K562 (cell line): ENCODE measurements around the gene PNKD. TPM values are rescaled to one million over a fixed set of nuclear protein-coding genes. Genes with fewer than 3 reads are reported as not detected.

ENCODE experiments used
- ARHGAP35 ChIP-seq: fragments of 450-650 bp; IDR thresholded peaks from 2 replicates; pipeline ENCODE4 v1.6.1; 2018; ENCODE audit not compliant: partially characterized antibody
- ARNT ChIP-seq, 2 experiments: fragments of 450-650 bp; IDR thresholded peaks; 2 replicates each; pipeline ENCODE4 v1.6.1; 2016; ENCODE audit warnings: mild to moderate bottlenecking in 1 of 2
- ATF3 ChIP-seq, 2 experiments: fragments of 450-650 bp in 1 of 2; sonication (generic) in 1 of 2; formaldehyde crosslinking in 1 of 2; IDR thresholded peaks in 1 of 2; conservative IDR thresholded peaks in 1 of 2; 2 replicates each; pipeline versions ENCODE4 v1.6.1 to v1.8.1; 2016 to 2023; ENCODE audit warnings: mild to moderate bottlenecking in 2 of 2, moderate library complexity in 2 of 2, inconsistent platforms in 1 of 2, missing genetic modification reagents in 1 of 2
- CBFA2T2 ChIP-seq: fragments of 450-650 bp; conservative IDR thresholded peaks from 2 replicates; pipeline ENCODE4 v1.6.1; 2017; ENCODE audit warnings: mild to moderate bottlenecking
- CHD7 ChIP-seq: fragments of 200-600 bp; sonication (generic); IDR thresholded peaks from one replicate; pipeline ENCODE4 v1.6.1; 2012; ENCODE audit warnings: mild to moderate bottlenecking, low read depth, low read length, inconsistent platforms
- HLTF ChIP-seq: fragments of 450-650 bp; IDR thresholded peaks from 2 replicates; pipeline ENCODE4 v1.6.1; 2016
- LCOR ChIP-seq: sonication (generic); formaldehyde crosslinking; IDR thresholded peaks from 2 replicates; pipeline ENCODE4 v1.8.0; 2022; ENCODE audit warnings: mild to moderate bottlenecking, missing genetic modification reagents
- RUNX1 ChIP-seq: sonication (generic); IDR thresholded peaks from 2 replicates; pipeline ENCODE4 v1.6.1; 2016; ENCODE audit warnings: antibody characterized with exemption, low read depth
- SRSF9 ChIP-seq: fragments of 200-400 bp; formaldehyde crosslinking; IDR thresholded peaks from 2 replicates; pipeline ENCODE4 v1.6.1; 2017; ENCODE audit warnings: low read depth, low read length, borderline replicate concordance
- STAT6 ChIP-seq: sonication (generic); formaldehyde crosslinking; IDR thresholded peaks from 2 replicates; pipeline ENCODE4 v1.8.1; 2023; ENCODE audit warnings: mild to moderate bottlenecking, missing genetic modification reagents
- TEAD4 ChIP-seq, 2 experiments: sonication (generic) in 1 of 2; formaldehyde crosslinking in 1 of 2; IDR thresholded peaks; 2 replicates each; pipeline versions ENCODE4 v1.6.1 to v1.8.0; 2012 to 2022; ENCODE audit warnings: borderline replicate concordance in 1 of 2, inconsistent platforms in 1 of 2, low read length in 1 of 2, mild to moderate bottlenecking in 1 of 2, missing genetic modification reagents in 1 of 2
- TSC22D4 ChIP-seq: fragments of 450-650 bp; IDR thresholded peaks from 2 replicates; pipeline ENCODE4 v1.6.1; 2016; ENCODE audit warnings: missing genetic modification characterization, missing biosample characterization, control low read depth
- polyA plus RNA-seq, 8 experiments: library from polyadenylated mRNA; depleted of rRNA in 4 of 8; stranded (reverse) in 5 of 8; unstranded in 3 of 8; fragments of >200 nt; fragmentation: Nextera tagmentation in 2 of 8; fragmentation: Illumina TruSeq in 1 of 8; extraction: Ambion mirVana in 2 of 8; extraction: Trizol in 1 of 8; gene quantifications; 2 replicates each; pipeline versions ENCODE4 v1.2.1 to v1.2.3, GENCODE V29; 2011 to 2014; ENCODE audit warnings: inconsistent platforms in 1 of 8, missing spikeins in 1 of 8
- total RNA-seq, 7 experiments: library from RNA; depleted of rRNA in 6 of 7; stranded (reverse); fragments of >200 nt in 6 of 7; fragmentation: Illumina TruSeq in 2 of 7; extraction: Trizol in 2 of 7; gene quantifications; 2 replicates each; pipeline versions ENCODE4 v1.2.1 to v1.2.3, GENCODE V29; 2011 to 2021; ENCODE audit warnings: low replicate concordance in 1 of 7

PNKD gene
- total and polyA plus RNA-seq, 9 of the 15 experiments (the other 6 are each of a cell fraction or from before 2014, with no cell fraction given): 26.0 to 105 (median 60.1) TPM

GRCh38 chr2:218286570-218287459, 16.5 kb downstream of the PNKD start (continued):
- TF ChIP-seq LCOR: no peak
- no peak for TF ChIP-seq CHD7
- no peak for TF ChIP-seq HLTF
- no peak for TF ChIP-seq TSC22D4
- no peak for TF ChIP-seq ARHGAP35
- TF ChIP-seq ARNT (IDR thresholded peaks at IDR 0.05): no peak
- TF ChIP-seq SRSF9: no peak
- peak; percentile 74 for TF ChIP-seq ATF3 (IDR thresholded peaks at IDR 0.05)
- TF ChIP-seq ATF3 (CRISPR knock-in tag; conservative IDR thresholded peaks at IDR 0.05): no peak
- no peak for TF ChIP-seq STAT6 (CRISPR knock-in tag)
- peak; percentile 71 for TF ChIP-seq CBFA2T2
- TF ChIP-seq RUNX1: no peak
- TF ChIP-seq TEAD4 (IDR thresholded peaks at IDR 0.05; ENCODE audit: low read length): peak; percentile 48
- TF ChIP-seq TEAD4 (CRISPR knock-in tag; IDR thresholded peaks at IDR 0.05; ENCODE audit: borderline replicate concordance): no peak
